Measurements from ENCODE around the gene ZNF710. TPM values are rescaled to one million over a fixed set of nuclear protein-coding genes. Genes with fewer than 3 reads are reported as not detected.

The ZNF710 gene
- total RNA-seq, 1 experiment from 2014 or later: 4.5 TPM

Small RNA genes within 50 kb of the gene (small RNA-seq; reads per million reads assigned to genes)
- gene MIR3174: 0 to 0.29 reads per million in 2 experiments
- gene RF00066: 0 reads per million in 2 experiments

Other genes with a start within 250 kb of the ZNF710 start
- not detected in 2 replicates for gene MESP2, start 225.0 kb upstream of the ZNF710 start, total RNA-seq (2014; rRNA removed; shearing (Covaris generic))
- 0.45 TPM in 1 of 2 replicates, not detected in the other for gene ANPEP, start 186.5 kb upstream of the ZNF710 start, total RNA-seq (2014; rRNA removed; shearing (Covaris generic))
- 47.9 and 53.0 TPM in 2 replicates for gene AP3S2, start 107.3 kb upstream of the ZNF710 start, total RNA-seq (2014; rRNA removed; shearing (Covaris generic))
- 4.1 and 5.2 TPM in 2 replicates for gene ARPIN, start 88.4 kb upstream of the ZNF710 start, total RNA-seq (2014; rRNA removed; shearing (Covaris generic))
- 15.9 and 17.9 TPM in 2 replicates for gene IDH2, start 101.1 kb downstream of the ZNF710 start, total RNA-seq (2014; rRNA removed; shearing (Covaris generic))
- gene SEMA4B, start 200.0 kb downstream of the ZNF710 start, total RNA-seq (2014; rRNA removed; shearing (Covaris generic)): 14.4 and 15.8 TPM in 2 replicates
- gene CIB1, start 232.6 kb downstream of the ZNF710 start, total RNA-seq (2014; rRNA removed; shearing (Covaris generic)): 51.0 and 54.1 TPM in 2 replicates
- 1.2 and 3.4 TPM in 2 replicates for gene GDPGP1, start 232.9 kb downstream of the ZNF710 start, total RNA-seq (2014; rRNA removed; shearing (Covaris generic))
- gene TTLL13, start 248.2 kb downstream of the ZNF710 start, total RNA-seq (2014; rRNA removed; shearing (Covaris generic)): 0.10 and 0.43 TPM in 2 replicates